Fibroblast of lung (primary cell): ENCODE measurements around the gene ZBTB14. TPM values are rescaled to one million over a fixed set of nuclear protein-coding genes. Genes with fewer than 3 reads are reported as not detected.

Experiments
- DNase-seq, 2 donors: peaks; one replicate each; pipeline versions ENCODE4 v3.0.0 to v3.0.0-alpha.2; 2010; ENCODE audit warnings: low read depth in 2 of 2
- H2AFZ ChIP-seq: 2 replicates; pipeline ENCODE4 v1.5.1; 2012; ENCODE audit warnings: low read length, control low read depth, inconsistent platforms
- H3K27ac ChIP-seq: 2 replicates; pipeline ENCODE4 v1.5.1; 2011; ENCODE audit warnings: low read length, control low read depth; ENCODE audit not compliant: insufficient read depth
- H3K27me3 ChIP-seq: 2 replicates; pipeline ENCODE4 v1.5.1; 2011; ENCODE audit warnings: mild to moderate bottlenecking, low read length; ENCODE audit not compliant: control insufficient read depth, insufficient read depth
- H3K36me3 ChIP-seq: 2 replicates; pipeline ENCODE4 v1.5.1; 2011; ENCODE audit warnings: low read length; ENCODE audit not compliant: control insufficient read depth, insufficient read depth
- H3K4me1 ChIP-seq: 2 replicates; pipeline ENCODE4 v1.5.1; 2011; ENCODE audit warnings: low read length; ENCODE audit not compliant: control insufficient read depth, insufficient read depth; ENCODE audit errors: extremely low read depth
- H3K4me2 ChIP-seq: 2 replicates; pipeline ENCODE4 v1.5.1; 2011; ENCODE audit warnings: low read length, control low read depth; ENCODE audit not compliant: insufficient read depth; ENCODE audit errors: extremely low read depth
- H3K4me3 ChIP-seq, 4 experiments: fragments of 200-600 bp in 1 of 4; sonication (generic) in 1 of 4; replicated peaks in 1 of 4; 2 replicates each; pipeline ENCODE4 v1.5.1; 2011 to 2016; ENCODE audit warnings: low read length in 4 of 4, low read depth in 3 of 4, mild to moderate bottlenecking in 3 of 4, control low read depth in 2 of 4, inconsistent platforms in 1 of 4, mixed read lengths in 1 of 4; ENCODE audit not compliant: insufficient read depth in 1 of 4; ENCODE audit errors: control extremely low read depth in 1 of 4
- H3K79me2 ChIP-seq: 2 replicates; pipeline ENCODE4 v1.5.1; 2012; ENCODE audit warnings: mild to moderate bottlenecking, low read length, inconsistent platforms; ENCODE audit not compliant: control insufficient read depth, insufficient read depth
- H3K9ac ChIP-seq: 2 replicates; pipeline ENCODE4 v1.5.1; 2011; ENCODE audit warnings: mild to moderate bottlenecking, low read length, control low read depth; ENCODE audit not compliant: insufficient read depth
- H3K9me3 ChIP-seq: 2 replicates; pipeline ENCODE4 v1.5.1; 2012; ENCODE audit warnings: low read depth, low read length; ENCODE audit not compliant: control insufficient read depth, insufficient read depth
- H4K20me1 ChIP-seq: 2 replicates; pipeline ENCODE4 v1.5.1; 2011; ENCODE audit warnings: low read length; ENCODE audit not compliant: control insufficient read depth, insufficient read depth; ENCODE audit errors: extremely low read depth
- EZH2 ChIP-seq: IDR thresholded peaks from 2 replicates; pipeline ENCODE4 v1.5.1; 2012; ENCODE audit warnings: low read length, control low read depth, mild to moderate bottlenecking; ENCODE audit errors: missing control alignments
- polyA plus RNA-seq, 2 donors: library from polyadenylated mRNA; depleted of rRNA in 1 of 2; stranded (reverse) in 1 of 2; unstranded in 1 of 2; fragments of >200 nt; gene quantifications; 2 replicates each; pipeline ENCODE4 v1.2.1, GENCODE V29; 2011 to 2012; ENCODE audit warnings: missing spikeins in 1 of 2
- total RNA-seq: library from RNA; depleted of rRNA; stranded (reverse); fragments of >200 nt; gene quantifications from 2 replicates; pipeline ENCODE4 v1.2.1, GENCODE V29; 2014
- TF ChIP-seq, protein P1 (sequence below), 2 donors: IDR thresholded peaks in 1 of 2; conservative IDR thresholded peaks in 1 of 2; 1 replicate in 1 of 2; 2 replicates in 1 of 2; pipeline ENCODE4 v1.5.1; 2011 to 2012; ENCODE audit warnings: low read length in 2 of 2, control low read depth in 1 of 2, inconsistent platforms in 1 of 2, low read depth in 1 of 2, mild to moderate bottlenecking in 1 of 2

The ZBTB14 gene
- total and polyA plus RNA-seq, 2 donors (not counting 1 experiment from before 2014, with no cell fraction given) = 9.7 to 15.1 TPM

- Histone ChIP-seq H3K27ac (no peak overlapping the region), H2AFZ (no peak overlapping the region), H3K4me3 (no peak overlapping the region), H3K4me2 (no peak overlapping the region), H3K9me3 (no peaks in the 10 kb centered on the region), H3K9ac (no peak overlapping the region), H3K79me2 (no peaks in the 10 kb centered on the region), H3K27me3 (no peaks in the 10 kb centered on the region), H4K20me1 (no peaks in the 10 kb centered on the region), H3K4me1 (no peaks in the 10 kb centered on the region), H3K36me3 (no peaks in the 10 kb centered on the region)
- TF ChIP-seq, protein P1, sequence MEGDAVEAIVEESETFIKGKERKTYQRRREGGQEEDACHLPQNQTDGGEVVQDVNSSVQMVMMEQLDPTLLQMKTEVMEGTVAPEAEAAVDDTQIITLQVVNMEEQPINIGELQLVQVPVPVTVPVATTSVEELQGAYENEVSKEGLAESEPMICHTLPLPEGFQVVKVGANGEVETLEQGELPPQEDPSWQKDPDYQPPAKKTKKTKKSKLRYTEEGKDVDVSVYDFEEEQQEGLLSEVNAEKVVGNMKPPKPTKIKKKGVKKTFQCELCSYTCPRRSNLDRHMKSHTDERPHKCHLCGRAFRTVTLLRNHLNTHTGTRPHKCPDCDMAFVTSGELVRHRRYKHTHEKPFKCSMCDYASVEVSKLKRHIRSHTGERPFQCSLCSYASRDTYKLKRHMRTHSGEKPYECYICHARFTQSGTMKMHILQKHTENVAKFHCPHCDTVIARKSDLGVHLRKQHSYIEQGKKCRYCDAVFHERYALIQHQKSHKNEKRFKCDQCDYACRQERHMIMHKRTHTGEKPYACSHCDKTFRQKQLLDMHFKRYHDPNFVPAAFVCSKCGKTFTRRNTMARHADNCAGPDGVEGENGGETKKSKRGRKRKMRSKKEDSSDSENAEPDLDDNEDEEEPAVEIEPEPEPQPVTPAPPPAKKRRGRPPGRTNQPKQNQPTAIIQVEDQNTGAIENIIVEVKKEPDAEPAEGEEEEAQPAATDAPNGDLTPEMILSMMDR (conservative IDR thresholded peaks at IDR 0.05 in 1 of 2, IDR thresholded peaks at IDR 0.05 in 1 of 2; ENCODE audit: low read depth in 1 of 2, low read length in 2 of 2) = no peak
- no peak for TF ChIP-seq EZH2
- no peak for DNase-seq
Measured at GRCh38 chr18:5282770-5283169, 12.8 kb downstream of the ZBTB14 start.

DNA sequence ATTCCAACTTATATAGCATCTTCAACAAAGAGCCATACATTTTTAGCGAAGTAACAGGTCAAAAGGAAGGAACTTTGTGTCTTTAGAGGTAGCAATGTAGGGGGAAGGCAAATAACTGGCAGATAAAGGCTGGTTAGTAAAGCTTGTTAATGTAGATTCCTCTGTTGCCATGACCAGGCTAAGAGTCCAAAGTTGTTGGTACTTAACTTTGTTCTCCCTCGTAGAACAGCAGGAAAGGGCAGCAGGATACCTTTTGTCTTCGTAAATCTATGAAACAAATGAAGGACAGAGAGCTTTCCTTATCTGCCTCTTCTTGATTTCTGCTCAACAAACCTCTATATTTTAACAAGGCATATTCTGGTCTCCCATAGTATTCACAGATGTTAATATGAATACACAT is 18.6 kb downstream of the ZBTB14 start:
- H3K27ac ChIP-seq = no peak overlapping the region
- H3K9ac ChIP-seq = no peak overlapping the region
- no peaks in the 10 kb centered on the region for H3K27me3 ChIP-seq
- no peak overlapping the region for H2AFZ ChIP-seq
- H3K4me1 ChIP-seq = no peaks in the 10 kb centered on the region
- no peaks in the 10 kb centered on the region for H3K79me2 ChIP-seq
- TF ChIP-seq, protein P1 (conservative IDR thresholded peaks at IDR 0.05 in 1 of 2, IDR thresholded peaks at IDR 0.05 in 1 of 2; ENCODE audit: low read depth in 1 of 2, low read length in 2 of 2) = no peak
- no peak for TF ChIP-seq EZH2
- no peak for DNase-seq
- H3K36me3 ChIP-seq = no peaks in the 10 kb centered on the region
- no peak overlapping the region for H3K4me3 ChIP-seq
- H3K9me3 ChIP-seq = no peaks in the 10 kb centered on the region
- no peak overlapping the region for H3K4me2 ChIP-seq
- H4K20me1 ChIP-seq = no peaks in the 10 kb centered on the region

- H3K79me2 ChIP-seq = no peaks in the 10 kb centered on the region
- no peaks in the 10 kb centered on the region for H3K4me1 ChIP-seq
- no peaks in the 10 kb centered on the region for H4K20me1 ChIP-seq
- H3K27ac ChIP-seq = no peak overlapping the region
- H3K9me3 ChIP-seq = no peaks in the 10 kb centered on the region
- H3K4me3 ChIP-seq = no peak overlapping the region
- H3K4me2 ChIP-seq = no peak overlapping the region
- no peaks in the 10 kb centered on the region for H3K36me3 ChIP-seq
- TF ChIP-seq, protein P1 (conservative IDR thresholded peaks at IDR 0.05 in 1 of 2, IDR thresholded peaks at IDR 0.05 in 1 of 2; ENCODE audit: low read depth in 1 of 2, low read length in 2 of 2) = no peak
- TF ChIP-seq EZH2 = no peak
- no peaks in the 10 kb centered on the region for H3K27me3 ChIP-seq
- no peak overlapping the region for H2AFZ ChIP-seq
- no peak overlapping the region for H3K9ac ChIP-seq
- no peak for DNase-seq
Measured at GRCh38 chr18:5275872-5276271, 19.7 kb downstream of the ZBTB14 start.
